HG02759 (cell line): ENCODE measurements around the gene TNFAIP1.
A peak's percentile ranks its signal among the peaks of the same experiment; 100 is the strongest.
"Not testable (repeated sequence)": the region's sequence is repeated elsewhere in the genome, so short reads cannot be mapped to it uniquely, and the experiment has no call there.

Experiments
- ATAC-seq: cut with Tn5 transposase; IDR thresholded peaks from one replicate; pipeline ENCODE4 v1.9.1; 2021; ENCODE audit warnings: mild to moderate bottlenecking, moderate library complexity; ENCODE audit not compliant: unreplicated experiment

The TNFAIP1 gene

DNA sequence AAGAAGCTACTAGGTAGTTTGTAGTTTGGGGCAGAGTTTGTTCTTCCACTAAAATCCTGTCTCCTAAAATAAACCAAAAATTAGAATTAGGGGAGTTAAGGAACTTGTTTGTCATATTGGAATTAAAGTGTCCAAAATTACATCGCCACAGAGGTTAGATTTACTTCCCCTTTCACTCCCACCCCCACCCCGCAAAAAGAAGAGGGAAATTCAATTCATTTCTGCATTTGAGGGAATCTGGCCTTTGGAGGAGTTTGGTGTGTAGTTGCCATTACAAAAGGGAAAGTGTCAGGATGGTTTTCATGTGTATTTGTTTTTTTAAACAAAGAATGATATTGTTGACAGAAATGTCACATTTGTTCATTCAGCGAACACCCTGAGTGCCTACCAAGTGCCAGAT is 10.8 kb upstream of the TNFAIP1 start:
- no peak for ATAC-seq

DNA sequence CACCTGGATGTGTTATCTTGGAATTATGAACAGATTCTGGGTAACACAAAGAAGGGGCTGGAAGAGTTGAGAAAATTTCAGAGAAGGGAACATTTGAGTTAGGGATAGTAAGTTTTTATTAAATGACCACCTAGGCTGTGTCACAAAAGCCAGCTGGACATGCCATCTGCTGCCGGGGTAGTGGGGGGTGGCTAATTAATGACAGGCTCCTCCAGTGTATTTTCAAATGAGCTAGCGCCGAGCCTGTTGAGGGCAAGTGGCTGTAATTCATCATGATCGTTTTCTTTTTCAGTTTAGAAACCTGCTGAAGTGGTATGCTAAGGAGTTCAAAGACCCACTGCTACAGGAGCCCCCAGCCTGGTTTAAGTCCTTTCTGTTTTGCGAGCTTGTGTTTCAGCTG is 10.3 kb upstream of the TNFAIP1 start:
- ATAC-seq: no peak

DNA sequence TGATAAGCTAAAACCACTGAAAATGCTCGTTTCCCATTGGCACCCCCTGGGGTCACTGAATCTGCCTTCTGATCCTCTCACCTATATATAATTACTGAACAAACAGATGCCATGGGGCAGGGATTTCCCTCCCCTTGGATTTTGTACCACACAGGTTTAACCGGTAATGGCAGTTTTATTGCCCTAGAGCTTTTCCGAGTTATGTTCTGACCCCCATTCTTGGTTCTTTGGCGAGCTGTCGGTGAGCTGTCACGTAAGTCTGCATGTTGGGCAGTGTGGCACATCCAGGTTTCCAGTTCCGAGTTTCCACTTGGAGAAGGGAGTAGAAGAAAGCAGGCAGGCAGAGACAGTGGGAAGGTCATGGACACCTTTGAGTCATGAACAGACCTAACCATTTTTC is 9.4 kb upstream of the TNFAIP1 start:
- no peak for ATAC-seq

DNA sequence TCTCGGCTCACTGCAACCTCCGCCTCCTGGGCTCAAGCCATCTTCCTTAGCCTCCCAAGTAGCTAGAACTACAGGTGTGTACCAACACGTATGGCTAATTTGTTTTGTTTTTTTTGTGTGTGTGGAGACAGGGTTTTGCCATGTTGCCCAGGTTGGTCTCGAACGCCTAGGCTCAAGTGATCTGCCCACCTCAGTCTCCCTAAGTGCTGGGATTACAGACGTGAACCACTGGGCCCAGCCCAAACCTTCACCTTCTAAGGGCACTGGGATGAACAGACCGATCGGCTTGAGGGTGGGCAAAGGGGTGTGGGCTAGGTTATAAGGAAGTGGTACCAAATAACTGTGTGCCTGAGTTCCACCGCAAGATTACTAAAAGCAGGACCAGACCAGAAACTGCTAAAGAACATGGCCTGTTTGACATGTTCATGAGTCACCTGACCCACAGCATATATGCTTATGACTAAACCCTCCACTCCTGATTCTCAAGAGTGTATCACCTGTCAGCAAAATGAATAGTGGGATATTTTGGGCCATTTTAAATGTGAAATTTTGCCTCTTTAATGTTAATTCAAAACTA is 8.4 kb upstream of the TNFAIP1 start:
- peak; percentile 53 for ATAC-seq

DNA sequence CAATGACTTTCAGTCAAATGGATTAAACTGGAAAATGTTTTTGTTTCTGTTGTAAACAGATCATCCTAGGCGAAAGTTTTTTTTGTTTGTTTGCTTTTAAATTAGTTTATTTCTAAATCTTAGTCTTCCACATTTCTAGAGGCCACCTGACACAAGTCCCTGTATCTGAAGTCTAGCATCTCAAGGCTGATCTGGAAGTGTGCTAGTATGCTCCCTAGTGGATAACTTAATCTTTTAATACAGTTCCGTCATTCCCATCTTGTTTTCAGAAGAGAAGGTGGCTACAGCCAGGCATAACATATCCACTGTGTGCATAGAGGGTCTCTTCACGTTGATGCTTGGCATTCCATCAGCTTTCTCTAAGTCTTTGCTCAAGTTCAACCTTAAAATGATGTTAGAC is 7.9 kb upstream of the TNFAIP1 start:
- no peak for ATAC-seq

DNA sequence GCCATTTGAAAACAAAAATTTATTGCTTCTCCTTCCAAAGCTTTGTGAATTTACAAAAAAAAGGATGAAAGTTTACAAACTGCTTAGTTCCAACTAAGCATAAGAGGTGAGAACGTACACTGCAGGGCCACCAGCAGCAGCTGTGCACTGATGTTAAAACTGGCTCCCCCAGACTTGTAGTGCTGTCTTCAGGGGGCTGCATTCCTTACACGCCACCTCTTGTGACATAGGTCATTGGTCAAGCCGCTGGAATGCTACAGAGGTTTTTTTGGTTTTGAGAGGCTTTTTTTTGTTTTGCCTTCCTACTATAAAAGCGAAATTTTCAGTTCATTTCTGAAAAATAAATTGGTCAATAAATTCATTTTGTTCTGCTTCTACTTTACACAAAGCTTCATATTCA is 7.2 kb upstream of the TNFAIP1 start:
- no peak for ATAC-seq

DNA sequence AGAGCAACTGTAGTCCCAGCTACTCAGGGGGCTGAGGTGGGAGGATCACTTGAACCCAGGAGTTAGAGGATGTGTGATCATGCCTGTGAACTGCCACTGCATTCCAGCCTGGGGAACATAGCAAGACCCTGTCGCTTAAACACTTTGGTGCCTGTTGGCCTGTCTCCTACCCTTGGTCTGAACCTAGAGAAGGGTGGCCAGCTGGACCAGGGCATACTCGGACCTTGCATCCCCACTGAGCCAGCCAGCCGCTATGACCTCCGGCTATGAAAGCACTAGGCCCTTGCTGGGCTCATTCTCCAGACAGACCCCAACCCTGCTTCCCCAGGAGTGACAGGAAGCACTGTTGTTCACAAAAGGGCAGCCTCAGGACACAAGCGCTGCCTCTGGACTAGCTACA is 4.9 kb upstream of the TNFAIP1 start:
- ATAC-seq: no peak

DNA sequence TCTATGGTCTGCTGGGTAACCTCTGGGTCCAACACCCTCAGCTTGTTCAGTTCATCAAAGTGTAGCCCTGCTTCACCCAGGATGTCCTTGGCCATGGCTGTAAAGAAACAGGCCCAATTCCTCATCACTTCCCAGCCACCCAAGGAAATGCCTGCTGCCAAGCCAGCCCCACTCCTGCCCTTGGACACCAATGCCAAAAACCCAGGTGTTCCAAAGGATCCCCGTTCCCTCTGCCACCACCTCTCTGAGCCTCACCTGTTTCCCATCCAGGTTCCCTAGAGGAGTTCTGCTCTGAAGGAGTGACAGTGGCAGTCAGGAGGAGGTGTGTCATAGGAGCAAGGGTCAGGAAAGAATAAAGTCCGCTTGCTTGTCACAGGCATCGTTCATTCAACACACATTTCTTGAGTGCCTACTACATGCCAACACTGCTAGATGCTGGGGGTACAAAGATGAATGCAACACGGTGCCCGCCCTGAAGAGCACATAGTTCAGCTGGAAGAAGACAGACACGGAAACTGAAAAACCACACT is 3.6 kb upstream of the TNFAIP1 start:
- ATAC-seq: no peak

DNA sequence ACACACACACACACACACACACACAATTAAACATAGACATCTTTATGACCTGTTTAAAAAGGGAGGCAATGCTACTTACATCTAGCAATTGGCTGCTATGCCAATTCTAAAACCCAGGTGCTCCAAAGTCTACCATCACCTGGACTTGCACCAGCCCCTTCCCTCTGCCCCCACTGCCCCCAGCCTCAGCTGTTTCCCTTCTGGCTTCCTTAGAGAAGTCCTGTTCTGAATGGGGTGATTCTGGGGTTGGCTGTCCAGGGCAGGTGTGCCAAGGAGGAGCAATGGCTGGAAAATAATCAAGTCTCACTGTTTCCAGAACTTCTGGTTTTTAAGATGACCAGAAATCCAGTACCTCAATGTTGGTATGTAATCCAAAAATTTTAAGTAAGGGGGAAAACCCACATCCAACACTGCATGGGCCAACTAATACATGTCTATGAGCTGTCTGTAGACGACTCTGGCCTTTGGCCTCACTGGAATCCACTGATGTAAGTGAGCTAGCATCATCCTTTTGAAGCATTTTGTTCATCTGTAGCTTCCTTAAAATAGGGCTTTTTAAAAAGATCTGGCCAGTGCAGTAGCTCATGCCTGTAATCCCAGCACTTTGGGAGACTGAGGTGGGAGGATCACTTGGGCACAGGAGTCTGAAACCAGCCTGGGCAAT is 2.3 kb upstream of the TNFAIP1 start:
- no peak for ATAC-seq

DNA sequence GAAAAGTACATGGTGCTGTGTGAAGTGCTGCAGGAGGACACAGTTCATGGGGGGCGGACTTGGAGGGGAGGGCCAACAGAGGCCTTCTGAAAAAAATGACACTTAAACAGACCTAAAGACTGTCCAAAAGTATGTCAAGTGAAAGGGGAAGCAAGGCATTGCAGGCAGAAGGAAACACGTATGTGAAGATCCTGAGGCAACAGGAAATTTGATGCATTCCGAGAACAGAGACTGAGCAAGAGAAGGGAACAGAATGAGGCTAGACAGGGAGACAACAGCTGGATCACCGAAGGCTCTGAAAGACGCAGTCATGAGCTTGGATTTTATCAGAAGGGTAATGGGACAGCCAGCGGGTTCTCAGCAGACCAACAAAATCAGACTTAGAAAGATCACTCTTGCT is 1.4 kb upstream of the TNFAIP1 start:
- no peak for ATAC-seq

DNA sequence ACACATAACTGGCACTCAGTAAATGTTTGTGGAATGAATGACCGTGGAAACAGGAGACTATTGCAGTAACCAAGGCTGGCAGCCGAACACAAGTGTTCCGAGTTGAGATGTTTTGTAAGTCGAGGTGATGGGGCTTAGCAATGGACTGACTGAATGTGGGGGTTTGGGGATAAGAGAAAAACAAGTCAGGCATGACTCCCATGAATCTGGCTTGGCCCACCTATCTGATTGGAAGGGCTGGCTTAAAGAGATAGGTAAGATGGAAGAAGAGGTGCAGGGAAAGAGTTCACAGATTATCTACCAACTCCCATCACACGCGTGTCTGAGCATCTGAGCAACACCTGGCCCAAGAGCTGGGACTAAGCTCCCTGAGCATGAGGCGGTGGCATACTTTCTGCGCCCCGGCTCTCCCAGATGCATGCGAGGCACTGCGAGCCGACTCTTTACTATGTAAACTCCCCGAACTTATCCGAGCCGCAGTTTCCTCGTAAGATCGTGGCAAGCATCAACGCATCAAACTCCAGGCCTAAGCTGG is 828 bp upstream of the TNFAIP1 start:
- ATAC-seq: no peak

DNA sequence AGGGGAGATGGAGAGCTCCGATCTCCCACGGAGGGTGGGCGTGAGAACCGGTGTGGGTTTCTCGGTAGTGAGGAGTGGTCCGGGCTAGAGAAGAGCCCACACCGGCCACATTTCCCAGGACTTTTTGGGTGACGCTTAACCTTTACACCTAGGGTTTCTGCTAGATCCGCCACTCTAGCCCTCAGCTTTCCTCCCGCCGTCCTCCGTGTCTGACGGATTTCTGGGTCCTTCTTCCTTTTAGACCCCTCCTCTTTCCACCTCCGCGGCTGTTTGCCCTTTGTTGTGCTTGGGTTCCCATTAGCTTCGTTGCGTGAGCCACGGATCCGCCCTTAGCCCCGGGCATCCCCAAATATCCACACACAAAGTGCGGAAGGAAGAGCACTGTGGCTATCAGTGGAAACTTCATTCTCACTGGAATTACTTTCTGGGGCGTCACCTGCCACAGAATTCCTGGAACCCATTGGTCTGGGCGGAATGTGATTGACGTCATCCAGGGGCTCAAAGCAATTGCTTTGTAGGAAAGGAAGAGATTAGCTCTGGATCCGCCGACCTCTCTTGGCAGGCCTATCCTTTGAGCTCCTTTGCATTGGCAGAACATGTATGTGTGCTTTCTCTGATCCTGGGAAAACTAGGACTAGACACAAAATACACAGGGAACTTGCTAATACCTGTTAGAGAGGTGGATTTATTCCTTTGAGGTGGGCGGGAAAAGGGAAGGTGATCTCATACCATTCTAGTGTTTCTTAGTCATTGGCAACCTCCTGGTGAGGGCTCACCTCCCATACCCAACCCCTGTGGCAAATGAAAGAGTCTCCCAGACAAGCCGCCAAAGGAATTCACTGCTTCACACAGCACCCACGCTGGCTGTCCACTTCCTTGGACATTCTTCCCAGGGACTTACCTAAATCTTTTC is 654 bp downstream of the TNFAIP1 start:
- ATAC-seq: no peak

DNA sequence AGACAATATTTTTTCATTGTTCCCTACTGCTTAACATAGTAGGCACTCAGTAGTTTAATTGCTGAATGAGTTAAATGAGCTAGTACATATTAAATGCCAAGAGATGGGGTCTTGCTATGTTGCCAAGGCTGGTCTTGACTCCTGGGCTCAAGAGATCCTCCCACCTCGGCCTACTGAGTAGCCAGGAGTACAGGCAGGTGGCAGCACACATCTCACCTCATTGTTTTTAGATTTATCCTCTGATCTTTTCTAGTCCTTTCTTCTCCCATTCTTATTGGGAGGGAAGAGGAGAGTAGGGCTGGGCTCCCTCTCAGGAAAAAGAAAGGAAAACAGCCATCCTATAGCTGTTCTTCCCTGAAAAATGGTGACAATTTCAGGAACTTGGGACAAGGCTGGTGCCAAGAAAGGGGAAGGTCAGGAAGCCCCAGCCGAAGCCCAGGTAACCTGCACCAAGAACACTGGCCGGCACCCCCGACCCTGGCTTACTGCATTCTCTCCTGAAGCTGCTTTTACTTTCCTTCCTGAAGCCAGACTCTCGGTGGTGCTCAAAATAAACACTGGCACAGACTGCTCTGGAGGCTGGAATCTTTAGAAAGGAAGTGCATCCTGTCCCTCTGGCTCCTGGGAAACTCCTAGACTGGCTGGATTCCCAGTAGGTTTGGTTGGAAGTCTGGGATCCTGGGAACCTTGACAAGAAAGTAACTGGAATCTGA is 2.7 kb downstream of the TNFAIP1 start:
- no peak for ATAC-seq

DNA sequence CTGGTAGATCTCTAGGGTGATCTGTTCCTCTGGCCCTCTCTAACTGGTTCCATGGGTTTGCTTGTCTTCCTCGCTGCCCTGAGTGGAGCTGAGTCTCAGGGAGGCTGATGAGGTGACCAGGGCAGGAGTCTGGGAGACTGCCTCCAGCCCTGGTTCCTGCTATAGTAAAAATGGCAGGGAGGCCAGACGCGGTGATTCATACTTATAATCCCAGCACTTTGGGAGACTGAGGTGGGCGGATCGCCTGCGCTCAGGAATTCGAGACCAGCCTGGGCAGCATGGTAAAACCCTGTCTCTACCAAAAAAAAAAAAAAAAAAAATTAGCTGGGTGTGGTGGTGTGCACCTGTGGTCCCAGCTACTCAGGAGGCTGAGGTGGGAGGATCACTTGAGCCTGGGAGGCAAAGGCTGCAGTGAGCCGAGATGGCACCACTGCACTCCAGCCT is 3.2 kb downstream of the TNFAIP1 start:
- not testable (repeated sequence) for ATAC-seq

DNA sequence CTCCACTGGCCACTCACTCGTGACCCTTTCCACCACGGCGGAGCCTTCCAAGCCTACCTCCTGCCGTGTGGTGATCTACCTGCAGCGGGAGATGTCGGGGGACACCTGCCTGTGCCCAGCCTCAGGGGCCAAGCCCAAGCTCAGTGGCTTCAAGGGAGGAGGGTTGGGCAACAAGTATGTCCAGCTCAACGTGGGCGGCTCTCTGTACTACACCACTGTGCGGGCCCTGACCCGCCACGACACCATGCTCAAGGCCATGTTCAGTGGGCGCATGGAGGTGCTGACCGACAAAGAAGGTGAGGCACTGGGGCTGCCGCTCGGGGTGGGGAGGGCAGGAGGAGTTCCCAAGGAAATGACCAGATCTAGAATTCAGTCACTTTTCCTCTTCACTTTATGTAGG is 3.9 kb downstream of the TNFAIP1 start:
- no peak for ATAC-seq

DNA sequence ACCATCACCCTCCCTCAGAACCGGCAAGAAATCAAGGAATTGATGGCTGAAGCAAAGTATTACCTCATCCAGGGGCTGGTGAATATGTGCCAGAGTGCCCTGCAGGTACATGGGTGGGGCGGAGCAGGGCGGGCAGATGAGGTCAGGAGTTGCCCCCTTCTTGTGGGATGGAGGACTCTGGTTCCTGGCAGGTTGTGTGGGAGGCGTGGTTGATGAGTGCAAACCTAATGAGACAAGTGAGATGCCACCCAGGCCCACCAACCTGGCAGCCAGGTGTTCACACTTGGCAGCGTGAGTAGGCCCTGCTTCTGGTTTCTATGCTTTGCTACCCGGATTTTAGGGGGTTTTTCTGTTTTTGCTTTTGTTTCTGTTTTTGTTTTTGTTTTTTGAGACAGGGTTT is 4.8 kb downstream of the TNFAIP1 start:
- ATAC-seq: no peak

DNA sequence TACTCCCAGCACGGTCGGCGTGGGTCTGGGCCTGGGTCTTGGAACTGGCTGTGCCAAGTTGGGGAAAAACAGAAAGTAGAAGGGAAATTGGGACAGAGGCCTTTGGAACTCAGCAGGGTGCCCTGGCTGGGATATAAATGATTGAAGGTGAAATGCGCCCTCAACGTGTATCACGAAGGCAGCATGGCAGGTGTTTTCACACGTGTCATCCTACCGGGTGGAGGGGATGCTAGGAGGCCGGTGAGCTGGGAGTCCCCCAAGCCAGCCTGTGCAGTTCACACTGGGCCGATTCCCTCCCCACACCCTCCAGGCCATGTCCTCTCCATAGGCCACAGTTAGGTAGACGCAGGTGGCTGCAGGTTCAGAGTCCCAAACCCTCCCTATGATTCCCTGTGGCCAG is 6.0 kb downstream of the TNFAIP1 start:
- ATAC-seq: no peak

DNA sequence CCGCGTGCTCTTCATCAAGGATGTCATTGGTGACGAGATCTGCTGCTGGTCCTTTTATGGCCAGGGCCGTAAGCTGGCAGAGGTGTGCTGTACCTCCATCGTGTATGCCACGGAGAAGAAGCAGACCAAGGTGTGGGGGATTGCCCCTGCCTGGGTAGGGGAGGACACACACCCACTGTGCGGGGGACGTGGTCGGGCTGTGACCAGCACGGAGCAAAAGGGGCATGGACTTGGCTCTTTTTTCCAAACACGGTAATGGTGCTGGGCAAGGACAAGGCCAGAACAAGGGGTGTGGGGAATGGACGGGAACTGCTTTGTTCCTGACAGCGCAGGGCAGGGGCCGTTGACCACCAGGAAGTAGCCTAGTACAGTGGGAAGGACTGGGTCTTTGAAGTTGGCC is 6.8 kb downstream of the TNFAIP1 start:
- ATAC-seq: no peak

DNA sequence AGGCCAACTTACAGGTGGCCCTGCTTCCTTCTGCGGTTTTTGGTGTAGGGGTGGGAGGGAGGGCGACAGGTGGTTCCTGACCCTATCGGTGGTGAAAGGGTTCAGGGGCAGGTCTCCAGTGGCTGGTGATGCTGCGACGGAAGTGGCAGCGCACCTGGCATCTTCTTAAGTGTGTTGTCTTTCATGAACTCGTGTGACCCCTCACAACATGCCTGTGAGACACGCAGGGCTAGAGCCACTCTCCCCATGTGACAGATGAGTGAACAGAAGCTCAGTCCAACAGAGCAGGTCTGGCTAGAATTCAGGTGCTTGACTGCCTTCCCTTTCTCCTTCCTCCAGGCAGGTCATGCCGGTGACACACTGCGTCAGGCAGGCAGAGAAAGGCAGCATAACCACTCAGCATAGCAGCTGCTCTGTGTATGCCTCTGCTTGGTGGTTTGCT is 8.0 kb downstream of the TNFAIP1 start:
- no peak for ATAC-seq

DNA sequence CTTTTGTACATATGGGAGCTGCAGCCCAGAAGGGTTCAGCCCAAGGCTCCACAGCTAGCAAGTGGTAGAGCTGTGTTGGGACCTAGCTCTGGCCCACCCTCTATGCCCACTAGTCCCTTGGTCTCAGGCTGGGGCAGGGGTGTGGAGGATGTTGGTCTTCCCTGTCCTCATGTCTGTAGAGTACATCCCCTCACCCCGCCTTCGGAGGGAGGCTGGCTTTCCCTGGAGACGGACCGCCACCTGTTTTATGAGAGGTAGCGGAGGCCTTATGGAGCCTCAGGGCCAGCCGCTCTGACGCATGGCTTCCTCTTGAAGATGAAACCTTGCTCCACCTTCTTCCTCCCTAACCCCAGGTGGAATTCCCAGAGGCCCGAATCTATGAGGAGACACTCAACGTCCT is 8.4 kb downstream of the TNFAIP1 start:
- ATAC-seq: no peak

DNA sequence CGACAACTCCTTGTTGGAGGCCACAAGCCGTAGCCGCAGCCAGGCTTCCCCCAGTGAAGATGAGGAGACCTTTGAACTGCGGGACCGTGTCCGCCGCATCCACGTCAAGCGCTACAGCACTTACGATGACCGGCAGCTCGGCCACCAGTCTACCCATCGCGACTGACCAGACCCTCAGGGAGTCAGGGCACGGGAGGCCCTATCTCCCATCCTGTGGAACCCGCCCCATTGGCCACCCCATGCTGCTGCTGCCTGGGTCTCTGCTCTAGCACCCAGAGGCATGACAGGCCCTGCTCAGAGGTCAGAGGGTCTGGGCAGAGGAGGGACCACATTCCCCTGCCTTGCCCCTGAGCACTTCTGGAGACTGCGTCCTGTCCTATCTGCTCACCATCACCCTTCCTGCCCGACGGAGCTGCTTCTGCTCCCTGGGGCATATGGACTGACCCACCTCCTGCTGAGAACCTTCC is 8.9 kb downstream of the TNFAIP1 start:
- ATAC-seq: no peak
